Measurements from ENCODE around the gene FBXO31. TPM values are rescaled to one million over a fixed set of nuclear protein-coding genes. Genes with fewer than 3 reads are reported as not detected.
"Not testable (repeated sequence)": the region's sequence is repeated elsewhere in the genome, so short reads cannot be mapped to it uniquely, and the experiment has no call there.

FBXO31 gene
- total RNA-seq, 4 donors from 2014 or later, result 156 to 264 (median 201) TPM

DNA sequence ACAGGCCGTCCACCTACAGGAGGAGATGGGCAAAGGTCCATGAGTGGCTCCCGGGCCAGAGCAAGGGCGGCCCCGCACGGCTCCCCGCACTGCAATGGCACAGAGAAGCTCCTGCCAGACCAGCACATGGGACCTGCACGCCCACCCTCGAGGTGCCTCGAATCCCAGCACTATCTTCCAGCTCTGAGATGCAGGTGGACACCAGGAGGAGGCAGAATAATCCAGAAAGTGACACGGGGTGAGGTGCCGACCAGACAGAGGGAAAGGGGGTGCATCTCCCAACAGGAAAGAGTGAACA is 39.9 kb downstream of the FBXO31 start:
- ATAC-seq (no peak), DNase-seq (no peak)
- Histone ChIP-seq H3K4me3 (peak overlapping the region in 1 of 4 donors; percentile 0), H3K27ac (peak overlapping the region in 1 of 4 donors; percentile 60), H3K27me3 (no peaks in the 10 kb centered on the region), H3K9me3 (no peaks in the 10 kb centered on the region), H3K4me1 (peaks cover 0 to 7% of the 10 kb centered on the region in 2 donors), H3K36me3 (peaks cover 0 to 65% of the 10 kb centered on the region in 2 donors)
- TF ChIP-seq POLR2A (IDR thresholded peaks at IDR 0.05), result no peak
- TF ChIP-seq, protein P1, sequence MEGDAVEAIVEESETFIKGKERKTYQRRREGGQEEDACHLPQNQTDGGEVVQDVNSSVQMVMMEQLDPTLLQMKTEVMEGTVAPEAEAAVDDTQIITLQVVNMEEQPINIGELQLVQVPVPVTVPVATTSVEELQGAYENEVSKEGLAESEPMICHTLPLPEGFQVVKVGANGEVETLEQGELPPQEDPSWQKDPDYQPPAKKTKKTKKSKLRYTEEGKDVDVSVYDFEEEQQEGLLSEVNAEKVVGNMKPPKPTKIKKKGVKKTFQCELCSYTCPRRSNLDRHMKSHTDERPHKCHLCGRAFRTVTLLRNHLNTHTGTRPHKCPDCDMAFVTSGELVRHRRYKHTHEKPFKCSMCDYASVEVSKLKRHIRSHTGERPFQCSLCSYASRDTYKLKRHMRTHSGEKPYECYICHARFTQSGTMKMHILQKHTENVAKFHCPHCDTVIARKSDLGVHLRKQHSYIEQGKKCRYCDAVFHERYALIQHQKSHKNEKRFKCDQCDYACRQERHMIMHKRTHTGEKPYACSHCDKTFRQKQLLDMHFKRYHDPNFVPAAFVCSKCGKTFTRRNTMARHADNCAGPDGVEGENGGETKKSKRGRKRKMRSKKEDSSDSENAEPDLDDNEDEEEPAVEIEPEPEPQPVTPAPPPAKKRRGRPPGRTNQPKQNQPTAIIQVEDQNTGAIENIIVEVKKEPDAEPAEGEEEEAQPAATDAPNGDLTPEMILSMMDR (IDR thresholded peaks at IDR 0.05 in 4 of 5, conservative IDR thresholded peaks at IDR 0.05 in 1 of 5), result no peak
- intact Hi-C loops (cut with DNase I; ENCODE audit: low total_unique reads), result no loop called here
- in situ Hi-C loops (cut with MboI; ENCODE audit: low sequenced_read_pairs in 4 of 4), result no loop called here

DNA sequence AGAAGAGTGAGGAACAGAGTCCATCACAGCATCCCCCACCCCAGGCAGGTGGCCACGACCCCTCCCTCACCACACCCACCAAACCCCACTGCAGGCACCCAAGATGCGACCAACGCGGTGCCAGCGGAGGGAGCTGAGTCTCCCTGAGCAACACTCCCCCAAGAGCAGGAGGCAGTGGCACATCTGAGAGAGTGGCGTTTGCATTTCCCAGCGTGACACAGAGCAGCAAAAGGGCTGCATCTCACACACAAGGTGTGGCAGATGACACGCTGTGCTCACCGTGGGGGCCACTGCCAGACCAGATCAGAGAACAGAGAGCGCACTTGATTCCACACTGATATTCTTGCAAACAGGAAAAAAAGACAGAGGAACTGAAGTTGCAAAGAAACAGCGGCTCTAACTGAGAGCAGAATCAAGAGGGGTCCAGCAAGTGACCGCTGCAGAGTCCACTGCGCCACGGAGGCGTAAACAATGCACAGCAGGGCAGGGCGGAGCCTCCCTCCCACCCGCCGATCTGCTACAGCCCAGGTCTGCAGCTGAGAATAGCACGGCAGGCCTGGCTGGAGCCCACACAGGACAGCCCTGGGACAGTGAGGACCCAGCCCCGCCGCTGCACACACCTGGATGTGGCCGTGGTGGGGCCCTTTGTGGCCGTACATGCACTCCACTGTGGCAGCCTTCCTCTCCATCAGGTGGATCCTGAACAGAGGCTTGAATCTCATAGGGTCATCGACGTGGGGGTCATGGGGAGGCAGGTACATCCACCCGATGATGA is 40.4 kb downstream of the FBXO31 start:
- peaks cover 0 to 61% of the 10 kb centered on the region in 2 donors for H3K36me3 ChIP-seq
- H3K27me3 ChIP-seq, result no peaks in the 10 kb centered on the region
- no peaks in the 10 kb centered on the region for H3K9me3 ChIP-seq
- ATAC-seq (no peak), DNase-seq (no peak)
- in situ Hi-C loops (cut with MboI; ENCODE audit: low sequenced_read_pairs in 4 of 4), result no loop called here
- no peak for TF ChIP-seq POLR2A (IDR thresholded peaks at IDR 0.05)
- TF ChIP-seq, protein P1 (IDR thresholded peaks at IDR 0.05 in 4 of 5, conservative IDR thresholded peaks at IDR 0.05 in 1 of 5), result no peak
- intact Hi-C loops (cut with DNase I; ENCODE audit: low total_unique reads), result no loop called here
- peaks cover 0 to 7% of the 10 kb centered on the region in 2 donors for H3K4me1 ChIP-seq
- H3K4me3 ChIP-seq, result no peak overlapping the region
- H3K27ac ChIP-seq, result no peak overlapping the region

DNA sequence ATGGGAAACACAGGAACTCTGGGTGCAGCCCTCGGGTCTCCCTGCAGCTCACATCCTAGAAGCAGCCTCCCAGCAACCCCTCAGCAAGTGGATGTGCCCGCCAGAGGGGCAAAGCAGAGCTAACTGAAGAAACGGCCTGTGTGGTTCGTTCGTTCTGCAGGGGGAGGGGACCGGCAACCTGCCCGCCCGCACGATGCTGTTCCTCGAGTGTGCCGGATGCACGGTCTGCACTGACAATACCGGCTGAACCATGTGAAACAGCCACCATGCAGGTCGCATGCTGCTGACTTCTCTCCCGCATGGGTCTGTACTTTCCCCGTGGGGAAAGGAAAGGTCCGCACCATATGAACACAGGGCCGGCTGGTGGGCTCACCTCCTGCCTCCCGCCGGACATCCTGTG is 41.1 kb downstream of the FBXO31 start:
- intact Hi-C loops (cut with DNase I; ENCODE audit: low total_unique reads) (no loop called here), in situ Hi-C loops (cut with MboI; ENCODE audit: low sequenced_read_pairs in 4 of 4) (no loop called here)
- DNase-seq (no peak), ATAC-seq (no peak)
- Histone ChIP-seq H3K4me3 (no peak overlapping the region), H3K4me1 (peaks cover 0 to 7% of the 10 kb centered on the region in 2 donors), H3K9me3 (no peaks in the 10 kb centered on the region), H3K27ac (no peak overlapping the region), H3K27me3 (no peaks in the 10 kb centered on the region), H3K36me3 (peaks cover 0 to 61% of the 10 kb centered on the region in 2 donors)
- TF ChIP-seq POLR2A (IDR thresholded peaks at IDR 0.05), result no peak
- TF ChIP-seq, protein P1 (IDR thresholded peaks at IDR 0.05 in 4 of 5, conservative IDR thresholded peaks at IDR 0.05 in 1 of 5), result no peak

- no peak for ATAC-seq
- peaks cover 0 to under 1% of the 10 kb centered on the region in 2 donors for H3K4me1 ChIP-seq
- no peak overlapping the region for H3K4me3 ChIP-seq
- intact Hi-C loops (cut with DNase I; ENCODE audit: low total_unique reads) (no loop called here), in situ Hi-C loops (cut with MboI; ENCODE audit: low sequenced_read_pairs in 4 of 4) (no loop called here)
- H3K27ac ChIP-seq, result no peak overlapping the region
- H3K27me3 ChIP-seq, result no peaks in the 10 kb centered on the region
- no peak for DNase-seq
- peaks cover 0 to 58% of the 10 kb centered on the region in 2 donors for H3K36me3 ChIP-seq
- H3K9me3 ChIP-seq, result no peaks in the 10 kb centered on the region
- no peak for TF ChIP-seq POLR2A (IDR thresholded peaks at IDR 0.05)
- TF ChIP-seq, protein P1 (IDR thresholded peaks at IDR 0.05 in 4 of 5, conservative IDR thresholded peaks at IDR 0.05 in 1 of 5), result no peak
These were observed 43.4 kb downstream of the FBXO31 start for GRCh38 chr16:87340198-87340597.

GRCh38 chr16:87339724-87340105 is 43.9 kb downstream of the FBXO31 start:
- peaks cover 0 to 63% of the 10 kb centered on the region in 2 donors for H3K36me3 ChIP-seq
- H3K4me1 ChIP-seq; DNase-seq; H3K27ac ChIP-seq; ATAC-seq; H3K9me3 ChIP-seq; intact Hi-C loops (cut with DNase I; ENCODE audit: low total_unique reads); H3K4me3 ChIP-seq; H3K27me3 ChIP-seq; in situ Hi-C loops (cut with MboI; ENCODE audit: low sequenced_read_pairs in 4 of 4): not testable (repeated sequence)

Data from gastrocnemius medialis (tissue), 4 donors.